ENCODE data around the gene TRMT112.

The TRMT112 gene

GRCh38 chr11:64275841-64276240 is 41.5 kb downstream of the TRMT112 start:
- no peak for DNase-seq (ENCODE audit: low read depth, low spot score)

GRCh38 chr11:64275031-64275800 is 42.1 kb downstream of the TRMT112 start:
- DNase-seq (ENCODE audit: low read depth, low spot score) = no peak

- DNase-seq (ENCODE audit: low read depth, low spot score) = peak; percentile 99
Observed at GRCh38 chr11:64269540-64270220, 47.7 kb downstream of the TRMT112 start.

GRCh38 chr11:64268893-64269539 is 48.3 kb downstream of the TRMT112 start:
- no peak for DNase-seq (ENCODE audit: low read depth, low spot score)

GRCh38 chr11:64268025-64268892 is 49.1 kb downstream of the TRMT112 start:
- no peak for DNase-seq (ENCODE audit: low read depth, low spot score)

- no peak for DNase-seq (ENCODE audit: low read depth, low spot score)
Observed at GRCh38 chr11:64267207-64267945, 50.0 kb downstream of the TRMT112 start.

All from smooth muscle cell of the brain vasculature (primary cell).